GM12878 (cell line): Measurements from ENCODE around the gene FZR1. TPM values are rescaled to one million over a fixed set of nuclear protein-coding genes. Genes with fewer than 3 reads are reported as not detected.

Source experiments
- ATAC-seq: fragments of 200-7000 bp; cut with Tn5 transposase; 3 replicates; pipeline ENCODE4 v1.9.1; 2020; ENCODE audit warnings: mild to moderate bottlenecking, moderate library complexity
- BruUV-seq: library from RNA; stranded (reverse); fragments of 400-500 nt; replicated peaks from 2 replicates; lab custom pipeline; 2021; lab: Mats Ljungman, UMichigan
- CTCF ChIA-PET: fragments of 300-600 bp; sonication (Branson Sonifier 250); formaldehyde crosslinking; extraction: SDS; loops from one replicate; lab custom pipeline; 2021; ENCODE audit warnings: inconsistent platforms; lab: Yijun Ruan, JAX
- POLR2A ChIA-PET: fragments of 350-600 bp; formaldehyde crosslinking; extraction: SDS; loops from one replicate; lab custom pipeline; 2021; ENCODE audit warnings: inconsistent platforms; lab: Charles Lee
- RAD21 ChIA-PET: fragments of 300-600 bp; sonication (Branson Sonifier 250); formaldehyde crosslinking; loops from one replicate; lab custom pipeline; 2023; ENCODE audit warnings: antibody characterized with exemption; ENCODE audit not compliant: unreplicated experiment; lab: Charles Lee
- SMC1A ChIA-PET: fragments of 300-600 bp; sonication (Branson Sonifier 250); formaldehyde crosslinking; loops from one replicate; lab custom pipeline; 2023; ENCODE audit not compliant: unreplicated experiment, uncharacterized antibody; lab: Charles Lee
- DNase-seq: peaks from one replicate; pipeline ENCODE4 v3.0.0-alpha.2; 2011; ENCODE audit warnings: low read depth, low spot score
- FAIRE-seq: peaks from 3 replicates; lab custom pipeline; 2011; peaks lifted over from hg19 to GRCh38; lab: Jason Lieb, UNC
- H2AFZ ChIP-seq: 2 replicates; pipeline ENCODE4 v1.6.0; 2011; ENCODE audit warnings: low read depth, low read length, control low read depth; ENCODE audit not compliant: control insufficient read depth
- H3K27ac ChIP-seq: 2 replicates; pipeline ENCODE4 v1.5.1; 2011; ENCODE audit warnings: control low read depth; ENCODE audit not compliant: control insufficient read depth, insufficient read depth
- H3K27me3 ChIP-seq, 2 experiments: replicated peaks in 1 of 2; 2 replicates each; pipeline versions ENCODE4 v1.6.0 to v1.6.1; 2011; ENCODE audit warnings: low read length in 1 of 2; ENCODE audit not compliant: control insufficient read depth in 2 of 2, insufficient read depth in 2 of 2
- H3K36me3 ChIP-seq, 2 experiments: 2 replicates each; pipeline ENCODE4 v1.5.1; 2011; ENCODE audit warnings: low read length in 1 of 2; ENCODE audit not compliant: control insufficient read depth in 2 of 2, insufficient read depth in 2 of 2
- H3K4me1 ChIP-seq: 2 replicates; pipeline ENCODE4 v1.6.1; 2011; ENCODE audit warnings: mild to moderate bottlenecking, low read length, moderate library complexity, mixed read lengths; ENCODE audit not compliant: control insufficient read depth, insufficient read depth
- H3K4me2 ChIP-seq: 2 replicates; pipeline ENCODE4 v1.6.0; 2011; ENCODE audit warnings: control low read depth; ENCODE audit not compliant: control insufficient read depth, insufficient read depth
- H3K4me3 ChIP-seq: fragments of 200-600 bp; sonication (generic); 2 replicates; pipeline ENCODE4 v1.5.1; 2016
- H3K79me2 ChIP-seq: 2 replicates; pipeline ENCODE4 v1.6.0; 2011; ENCODE audit warnings: low read length; ENCODE audit not compliant: control insufficient read depth, insufficient read depth
- H3K9ac ChIP-seq: 2 replicates; pipeline ENCODE4 v1.8.0; 2011; ENCODE audit warnings: low read length, control low read depth, mixed read lengths; ENCODE audit not compliant: control insufficient read depth, insufficient read depth
- H3K9me3 ChIP-seq: replicated peaks from 3 replicates; pipeline ENCODE4 v1.5.1; 2011; ENCODE audit warnings: mild to moderate bottlenecking, low read length; ENCODE audit not compliant: control insufficient read depth, insufficient read depth
- H4K20me1 ChIP-seq: 2 replicates; pipeline ENCODE4 v1.6.0; 2011; ENCODE audit not compliant: control insufficient read depth, insufficient read depth
- CREB1 ChIP-seq: IDR thresholded peaks from 2 replicates; pipeline ENCODE4 v1.6.1; 2012; ENCODE audit warnings: low read depth, mild to moderate bottlenecking, inconsistent platforms
- EED ChIP-seq: sonication (generic); IDR thresholded peaks from 2 replicates; pipeline ENCODE4 v1.6.1; 2016; ENCODE audit warnings: antibody characterized with exemption, low read depth
- HDAC6 ChIP-seq: fragments of 200-600 bp; sonication (generic); IDR thresholded peaks from one replicate; pipeline ENCODE4 v1.8.0; 2017; ENCODE audit warnings: antibody characterized with exemption; ENCODE audit not compliant: unreplicated experiment
- ZBED1 ChIP-seq: IDR thresholded peaks from 2 replicates; pipeline ENCODE4 v1.6.1; 2016; ENCODE audit warnings: borderline replicate concordance
- ZNF207 ChIP-seq: fragments of 450-650 bp; IDR thresholded peaks from 2 replicates; pipeline ENCODE4 v1.6.1; 2014; ENCODE audit warnings: antibody characterized with exemption, mild to moderate bottlenecking, borderline replicate concordance
- ZNF622 ChIP-seq: fragments of 450-650 bp; IDR thresholded peaks from 2 replicates; pipeline ENCODE4 v1.6.1; 2017; ENCODE audit warnings: mild to moderate bottlenecking, inconsistent platforms
- WGBS: methylation state at CpG from one replicate; pipeline ENCODE4 v1.1.6; 2016; ENCODE audit warnings: low lambda C conversion rate; ENCODE audit not compliant: insufficient replicate concordance, insufficient coverage; ENCODE audit errors: missing lambda C conversion rate; 5-methylcytosine and 5-hydroxymethylcytosine counted together
- in situ Hi-C: fragments of 300-500 bp; cut with MboI; formaldehyde crosslinking; loops from 9 replicates; pipeline ENCODE4 v1.14.3; 2018; ENCODE audit warnings: mixed read lengths
- intact Hi-C: fragments of 100-400 bp; cut with micrococcal nuclease; formaldehyde crosslinking; loops from one replicate; pipeline ENCODE4 v1.14.2; 2022; ENCODE audit not compliant: unreplicated experiment
- polyA plus RNA-seq, 11 experiments: library from polyadenylated mRNA; depleted of rRNA in 4 of 11; unstranded in 6 of 11; stranded (reverse) in 5 of 11; fragments of >200 nt; fragmentation: Nextera tagmentation in 4 of 11; fragmentation: Illumina TruSeq in 1 of 11; extraction: Ambion mirVana in 4 of 11; extraction: Trizol in 1 of 11; gene quantifications; 1 replicate in 1 of 11; 2 replicates in 10 of 11; pipeline versions ENCODE4 v1.2.1 to v1.2.3, GENCODE V29; 2011 to 2016; ENCODE audit warnings: inconsistent platforms in 2 of 11, missing spikeins in 2 of 11, low read depth in 1 of 11
- total RNA-seq, 4 experiments: library from RNA; depleted of rRNA in 3 of 4; stranded (reverse); fragments of >200 nt in 3 of 4; fragmentation: Illumina TruSeq in 1 of 4; extraction: Trizol in 1 of 4; gene quantifications; 2 replicates each; pipeline versions ENCODE4 v1.2.1 to v1.2.3, GENCODE V29; 2013 to 2021
- TF ChIP-seq, protein P1 (sequence below): IDR thresholded peaks from 2 replicates; pipeline ENCODE4 v1.6.1; 2012; ENCODE audit warnings: improper control_type of control experiment, low read depth, low read length; ENCODE audit not compliant: insufficient replicate concordance
- TF ChIP-seq, protein P2 (sequence below): fragments of 450-650 bp; IDR thresholded peaks from 2 replicates; pipeline ENCODE4 v1.6.1; 2018; ENCODE audit warnings: borderline replicate concordance, mild to moderate bottlenecking; ENCODE audit not compliant: partially characterized antibody
- TF ChIP-seq, protein P3 (sequence below): fragments of 450-650 bp; IDR thresholded peaks from 2 replicates; pipeline ENCODE4 v1.6.1; 2017; ENCODE audit warnings: mild to moderate bottlenecking, low read depth, inconsistent platforms; ENCODE audit not compliant: poor library complexity, severe bottlenecking
- TF ChIP-seq, protein P4 (sequence below): fragments of 450-650 bp; IDR thresholded peaks from 2 replicates; pipeline ENCODE4 v1.6.1; 2016; ENCODE audit warnings: mild to moderate bottlenecking

FZR1 gene
- total and polyA plus RNA-seq, 10 of the 15 experiments (the other 5 are each of a cell fraction or from before 2014, with no cell fraction given), result 0.11 to 44.2 (median 29.3) TPM

DNA sequence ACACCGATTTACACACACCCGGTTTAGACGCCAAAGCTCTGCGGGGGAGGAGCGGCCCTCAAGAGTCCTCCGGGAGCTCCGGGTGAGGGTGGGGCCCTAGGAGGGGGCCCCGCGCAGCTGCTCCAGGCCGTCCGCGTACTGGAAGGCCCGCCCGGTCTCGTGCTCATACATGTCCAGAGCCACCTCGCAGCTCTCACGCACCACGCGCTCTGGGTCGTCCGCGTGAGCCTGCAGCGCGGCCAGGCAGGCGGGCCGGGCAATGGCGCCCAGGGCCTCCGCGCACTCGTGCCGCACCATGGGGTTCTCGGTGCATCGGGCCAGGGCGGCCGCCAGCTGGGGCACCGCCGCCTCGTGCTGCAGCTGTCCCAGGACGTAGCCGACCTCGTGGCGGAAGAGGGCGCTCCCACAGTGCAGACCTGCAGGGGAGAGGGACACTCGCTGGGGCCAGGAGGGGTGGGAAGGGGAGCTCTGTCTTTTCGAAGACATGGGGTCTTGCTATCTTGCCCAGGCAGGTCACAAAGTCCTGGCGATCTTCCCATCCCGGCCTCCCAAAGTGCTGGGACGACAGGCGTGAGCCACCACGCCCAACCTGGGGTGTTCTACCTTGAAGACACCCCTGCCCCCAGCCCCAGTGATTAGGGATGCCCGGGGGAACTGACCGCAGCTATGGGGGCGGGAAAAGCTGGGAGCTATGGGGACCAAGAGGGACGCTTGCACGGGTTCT, 14.6 kb upstream of the FZR1 start:
- Histone ChIP-seq H3K27me3 (no peaks in the 10 kb centered on the region), H3K79me2 (no peaks in the 10 kb centered on the region), H3K4me1 (no peaks in the 10 kb centered on the region), H3K9ac (no peak overlapping the region), H3K9me3 (no peaks in the 10 kb centered on the region), H3K27ac (no peak overlapping the region), H4K20me1 (no peaks in the 10 kb centered on the region), H2AFZ (no peak overlapping the region), H3K4me3 (no peak overlapping the region), H3K36me3 (peaks cover 3 to 19% of the 10 kb centered on the region in 2 experiments), H3K4me2 (no peak overlapping the region)
- no peak for DNase-seq
- intact Hi-C loops (no loop called here), in situ Hi-C loops (no loop called here)
- FAIRE-seq, result no peak
- ChIA-PET POLR2A (no interaction called here), RAD21 (no interaction called here), SMC1A (no interaction called here), CTCF (interaction anchor here (0.6 to 1.5 kb wide), 2 partner anchors 62 to 620 kb away, joined by 3 to 4 read pairs; no protein-coding TSS in a partner anchor)
- WGBS, result 95% methylated on average over 53 of the region's 55 CpGs
- ATAC-seq, result no peak
- no TSS peak for BruUV-seq
- TF ChIP-seq, protein P1, sequence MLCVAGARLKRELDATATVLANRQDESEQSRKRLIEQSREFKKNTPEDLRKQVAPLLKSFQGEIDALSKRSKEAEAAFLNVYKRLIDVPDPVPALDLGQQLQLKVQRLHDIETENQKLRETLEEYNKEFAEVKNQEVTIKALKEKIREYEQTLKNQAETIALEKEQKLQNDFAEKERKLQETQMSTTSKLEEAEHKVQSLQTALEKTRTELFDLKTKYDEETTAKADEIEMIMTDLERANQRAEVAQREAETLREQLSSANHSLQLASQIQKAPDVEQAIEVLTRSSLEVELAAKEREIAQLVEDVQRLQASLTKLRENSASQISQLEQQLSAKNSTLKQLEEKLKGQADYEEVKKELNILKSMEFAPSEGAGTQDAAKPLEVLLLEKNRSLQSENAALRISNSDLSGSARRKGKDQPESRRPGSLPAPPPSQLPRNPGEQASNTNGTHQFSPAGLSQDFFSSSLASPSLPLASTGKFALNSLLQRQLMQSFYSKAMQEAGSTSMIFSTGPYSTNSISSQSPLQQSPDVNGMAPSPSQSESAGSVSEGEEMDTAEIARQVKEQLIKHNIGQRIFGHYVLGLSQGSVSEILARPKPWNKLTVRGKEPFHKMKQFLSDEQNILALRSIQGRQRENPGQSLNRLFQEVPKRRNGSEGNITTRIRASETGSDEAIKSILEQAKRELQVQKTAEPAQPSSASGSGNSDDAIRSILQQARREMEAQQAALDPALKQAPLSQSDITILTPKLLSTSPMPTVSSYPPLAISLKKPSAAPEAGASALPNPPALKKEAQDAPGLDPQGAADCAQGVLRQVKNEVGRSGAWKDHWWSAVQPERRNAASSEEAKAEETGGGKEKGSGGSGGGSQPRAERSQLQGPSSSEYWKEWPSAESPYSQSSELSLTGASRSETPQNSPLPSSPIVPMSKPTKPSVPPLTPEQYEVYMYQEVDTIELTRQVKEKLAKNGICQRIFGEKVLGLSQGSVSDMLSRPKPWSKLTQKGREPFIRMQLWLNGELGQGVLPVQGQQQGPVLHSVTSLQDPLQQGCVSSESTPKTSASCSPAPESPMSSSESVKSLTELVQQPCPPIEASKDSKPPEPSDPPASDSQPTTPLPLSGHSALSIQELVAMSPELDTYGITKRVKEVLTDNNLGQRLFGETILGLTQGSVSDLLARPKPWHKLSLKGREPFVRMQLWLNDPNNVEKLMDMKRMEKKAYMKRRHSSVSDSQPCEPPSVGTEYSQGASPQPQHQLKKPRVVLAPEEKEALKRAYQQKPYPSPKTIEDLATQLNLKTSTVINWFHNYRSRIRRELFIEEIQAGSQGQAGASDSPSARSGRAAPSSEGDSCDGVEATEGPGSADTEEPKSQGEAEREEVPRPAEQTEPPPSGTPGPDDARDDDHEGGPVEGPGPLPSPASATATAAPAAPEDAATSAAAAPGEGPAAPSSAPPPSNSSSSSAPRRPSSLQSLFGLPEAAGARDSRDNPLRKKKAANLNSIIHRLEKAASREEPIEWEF, result no peak
- TF ChIP-seq HDAC6 (no peak), ZNF622 (no peak), ZBED1 (no peak), EED (no peak), CREB1 (no peak), ZNF207 (no peak)
- TF ChIP-seq, protein P2, sequence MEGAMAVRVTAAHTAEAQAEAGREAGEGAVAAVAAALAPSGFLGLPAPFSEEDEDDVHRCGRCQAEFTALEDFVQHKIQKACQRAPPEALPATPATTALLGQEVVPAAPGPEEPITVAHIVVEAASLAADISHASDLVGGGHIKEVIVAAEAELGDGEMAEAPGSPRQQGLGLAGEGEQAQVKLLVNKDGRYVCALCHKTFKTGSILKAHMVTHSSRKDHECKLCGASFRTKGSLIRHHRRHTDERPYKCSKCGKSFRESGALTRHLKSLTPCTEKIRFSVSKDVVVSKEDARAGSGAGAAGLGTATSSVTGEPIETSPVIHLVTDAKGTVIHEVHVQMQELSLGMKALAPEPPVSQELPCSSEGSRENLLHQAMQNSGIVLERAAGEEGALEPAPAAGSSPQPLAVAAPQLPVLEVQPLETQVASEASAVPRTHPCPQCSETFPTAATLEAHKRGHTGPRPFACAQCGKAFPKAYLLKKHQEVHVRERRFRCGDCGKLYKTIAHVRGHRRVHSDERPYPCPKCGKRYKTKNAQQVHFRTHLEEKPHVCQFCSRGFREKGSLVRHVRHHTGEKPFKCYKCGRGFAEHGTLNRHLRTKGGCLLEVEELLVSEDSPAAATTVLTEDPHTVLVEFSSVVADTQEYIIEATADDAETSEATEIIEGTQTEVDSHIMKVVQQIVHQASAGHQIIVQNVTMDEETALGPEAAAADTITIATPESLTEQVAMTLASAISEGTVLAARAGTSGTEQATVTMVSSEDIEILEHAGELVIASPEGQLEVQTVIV, result no peak
- TF ChIP-seq, protein P3, sequence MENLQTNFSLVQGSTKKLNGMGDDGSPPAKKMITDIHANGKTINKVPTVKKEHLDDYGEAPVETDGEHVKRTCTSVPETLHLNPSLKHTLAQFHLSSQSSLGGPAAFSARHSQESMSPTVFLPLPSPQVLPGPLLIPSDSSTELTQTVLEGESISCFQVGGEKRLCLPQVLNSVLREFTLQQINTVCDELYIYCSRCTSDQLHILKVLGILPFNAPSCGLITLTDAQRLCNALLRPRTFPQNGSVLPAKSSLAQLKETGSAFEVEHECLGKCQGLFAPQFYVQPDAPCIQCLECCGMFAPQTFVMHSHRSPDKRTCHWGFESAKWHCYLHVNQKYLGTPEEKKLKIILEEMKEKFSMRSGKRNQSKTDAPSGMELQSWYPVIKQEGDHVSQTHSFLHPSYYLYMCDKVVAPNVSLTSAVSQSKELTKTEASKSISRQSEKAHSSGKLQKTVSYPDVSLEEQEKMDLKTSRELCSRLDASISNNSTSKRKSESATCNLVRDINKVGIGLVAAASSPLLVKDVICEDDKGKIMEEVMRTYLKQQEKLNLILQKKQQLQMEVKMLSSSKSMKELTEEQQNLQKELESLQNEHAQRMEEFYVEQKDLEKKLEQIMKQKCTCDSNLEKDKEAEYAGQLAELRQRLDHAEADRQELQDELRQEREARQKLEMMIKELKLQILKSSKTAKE, result no peak
- TF ChIP-seq, protein P4, sequence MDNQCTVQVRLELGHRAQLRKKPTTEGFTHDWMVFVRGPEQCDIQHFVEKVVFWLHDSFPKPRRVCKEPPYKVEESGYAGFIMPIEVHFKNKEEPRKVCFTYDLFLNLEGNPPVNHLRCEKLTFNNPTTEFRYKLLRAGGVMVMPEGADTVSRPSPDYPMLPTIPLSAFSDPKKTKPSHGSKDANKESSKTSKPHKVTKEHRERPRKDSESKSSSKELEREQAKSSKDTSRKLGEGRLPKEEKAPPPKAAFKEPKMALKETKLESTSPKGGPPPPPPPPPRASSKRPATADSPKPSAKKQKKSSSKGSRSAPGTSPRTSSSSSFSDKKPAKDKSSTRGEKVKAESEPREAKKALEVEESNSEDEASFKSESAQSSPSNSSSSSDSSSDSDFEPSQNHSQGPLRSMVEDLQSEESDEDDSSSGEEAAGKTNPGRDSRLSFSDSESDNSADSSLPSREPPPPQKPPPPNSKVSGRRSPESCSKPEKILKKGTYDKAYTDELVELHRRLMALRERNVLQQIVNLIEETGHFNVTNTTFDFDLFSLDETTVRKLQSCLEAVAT, result no peak
